Erythroblast (primary cell): ENCODE data around the gene UBA52.
"Not testable (repeated sequence)": the region's sequence is repeated elsewhere in the genome, so short reads cannot be mapped to it uniquely, and the experiment has no call there.

ENCODE experiments used
- DNase-seq, 2 experiments: peaks; one replicate each; lab custom pipeline; 2025; lab: John Stamatoyannopoulos, UW
- GATA1 ChIP-seq: IDR thresholded peaks from 2 replicates; pipeline ENCODE4 v1.6.1; 2011; ENCODE audit warnings: low read depth, mild to moderate bottlenecking, control low read depth, low read length, moderate library complexity
- POLR2A ChIP-seq: IDR thresholded peaks from 2 replicates; pipeline ENCODE4 v1.6.1; 2011; ENCODE audit warnings: mild to moderate bottlenecking, low read length

Gene UBA52

DNA sequence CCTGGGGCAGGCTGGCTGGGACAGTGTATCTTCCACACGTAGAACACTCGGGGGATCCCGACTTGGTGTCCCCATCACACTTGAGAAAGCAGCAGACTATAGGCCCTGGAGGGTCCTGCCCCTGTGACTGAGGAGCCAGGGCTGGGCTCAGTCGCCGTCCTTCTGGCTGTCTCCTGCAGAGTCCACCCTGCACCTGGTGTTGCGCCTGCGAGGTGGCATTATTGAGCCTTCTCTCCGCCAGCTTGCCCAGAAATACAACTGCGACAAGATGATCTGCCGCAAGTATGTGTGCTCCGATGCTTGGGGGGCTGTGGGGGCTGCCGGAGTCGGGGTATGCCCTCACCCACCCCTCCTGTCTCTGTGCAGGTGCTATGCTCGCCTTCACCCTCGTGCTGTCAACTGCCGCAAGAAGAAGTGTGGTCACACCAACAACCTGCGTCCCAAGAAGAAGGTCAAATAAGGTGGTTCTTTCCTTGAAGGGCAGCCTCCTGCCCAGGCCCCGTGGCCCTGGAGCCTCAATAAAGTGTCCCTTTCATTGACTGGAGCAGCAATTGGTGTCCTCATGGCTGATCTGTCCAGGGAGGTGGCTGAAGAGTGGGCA, 3.1 kb downstream of the UBA52 start:
- DNase-seq = no peak
- TF ChIP-seq POLR2A (no peak), GATA1 (no peak)

DNA sequence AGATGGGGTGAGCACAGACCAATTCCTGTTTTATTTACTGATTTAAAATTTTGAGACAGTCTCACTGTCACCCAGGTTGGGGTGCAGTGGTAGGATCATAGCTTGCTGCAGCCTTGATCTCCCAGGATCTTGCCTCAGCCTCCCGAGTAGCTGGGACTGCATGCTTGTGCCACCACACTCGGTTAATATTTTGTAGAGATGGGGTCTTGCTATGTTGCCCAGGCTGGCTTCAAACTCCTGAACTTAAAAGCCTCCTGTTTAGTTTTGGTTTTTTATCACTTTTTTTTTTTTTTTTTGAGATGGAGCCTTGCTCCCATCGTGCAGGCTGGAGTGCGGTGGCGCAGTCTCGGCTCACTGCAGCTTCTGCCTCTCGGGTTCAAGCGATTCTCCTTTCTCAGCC, 4.7 kb downstream of the UBA52 start:
- no peak for DNase-seq
- TF ChIP-seq POLR2A (peak; percentile 1), GATA1 (no peak)

DNA sequence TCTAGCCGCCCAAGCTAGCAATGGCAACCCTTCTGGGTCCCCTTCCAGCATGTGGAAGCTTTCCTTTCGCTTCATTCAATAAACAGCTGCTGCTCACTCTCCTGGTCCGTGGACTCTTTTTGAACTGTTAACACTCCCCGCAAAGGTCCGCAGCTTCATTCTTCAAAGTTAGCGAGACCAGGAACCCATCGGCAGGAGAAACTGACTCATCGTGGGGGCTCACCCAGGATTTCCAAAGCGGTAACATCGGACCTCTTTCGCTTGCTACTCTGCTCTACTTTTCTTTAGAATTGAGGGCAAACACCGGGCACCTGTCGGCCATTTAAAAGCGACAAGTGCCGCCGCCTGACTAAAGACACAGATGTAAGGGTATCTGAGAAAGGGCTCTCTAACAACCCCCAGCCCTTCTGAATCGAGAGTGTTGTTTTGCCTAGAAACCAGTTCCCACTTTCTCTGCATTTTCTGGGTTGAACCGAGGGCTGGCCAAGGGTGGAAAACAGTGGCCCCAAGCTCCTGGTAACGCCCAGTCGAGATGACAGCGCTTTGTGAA, 5.8 kb downstream of the UBA52 start:
- DNase-seq = no peak
- TF ChIP-seq GATA1 (no peak), POLR2A (peak; percentile 19)

DNA sequence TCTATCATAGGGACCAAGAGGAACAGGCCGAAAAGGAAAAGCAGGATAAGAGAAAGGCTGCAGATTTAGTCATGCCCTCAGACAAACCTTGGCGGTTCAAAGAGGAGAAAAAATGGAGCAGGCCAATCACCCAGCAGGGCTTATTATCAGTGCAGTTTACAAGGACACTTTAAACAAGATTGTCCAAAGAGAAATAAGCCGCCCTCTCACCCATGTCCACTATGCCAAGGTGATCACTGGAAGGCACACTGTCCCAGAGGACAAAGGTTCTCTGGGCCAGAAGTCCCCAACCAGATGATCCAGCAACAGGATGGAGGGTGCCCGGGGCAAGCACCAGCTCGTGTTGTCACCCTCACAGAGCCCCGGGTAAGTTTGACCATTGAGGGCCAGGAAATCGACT, 8.7 kb downstream of the UBA52 start:
- DNase-seq = no peak
- TF ChIP-seq POLR2A = no peak
- TF ChIP-seq GATA1 = no peak

DNA sequence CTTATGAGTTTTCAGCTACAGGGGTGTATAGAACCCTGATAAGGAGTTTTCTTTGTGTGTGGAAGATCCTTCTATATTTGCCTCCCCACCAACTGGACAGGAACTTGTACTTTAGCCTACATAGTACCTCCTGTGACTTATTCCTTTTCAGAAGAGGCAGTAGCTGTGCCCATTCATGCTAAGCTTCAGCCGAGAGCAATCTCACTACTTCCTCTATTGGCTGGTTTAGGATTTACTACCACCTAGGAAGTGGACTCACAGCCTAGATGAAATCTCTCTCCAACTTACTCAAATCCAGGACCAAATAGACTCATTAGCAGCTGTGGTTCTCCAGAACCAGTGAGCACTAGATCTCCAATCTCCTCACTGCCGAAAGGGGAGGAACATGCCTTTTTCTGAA, 14.6 kb downstream of the UBA52 start:
- no peak for DNase-seq
- no peak for TF ChIP-seq GATA1
- no peak for TF ChIP-seq POLR2A

DNA sequence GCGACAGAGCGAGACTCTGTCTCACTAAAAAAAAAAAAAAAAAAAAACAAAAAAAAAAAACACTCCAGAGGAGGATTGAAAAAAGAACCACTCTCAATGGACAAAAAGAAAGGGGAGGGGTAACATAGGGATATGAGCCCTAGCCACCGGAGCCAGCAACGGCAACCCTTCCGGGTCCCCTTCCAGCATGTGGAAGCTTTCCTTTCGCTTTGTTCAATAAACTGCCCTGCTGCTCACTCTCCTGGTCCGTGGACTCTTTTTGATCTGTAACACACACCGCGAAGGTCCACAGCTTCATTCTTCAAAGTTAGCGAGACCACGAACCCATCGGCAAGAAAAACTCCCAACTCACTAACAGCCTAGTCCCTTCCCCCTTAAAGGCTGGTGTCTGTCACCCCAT, 15.9 kb downstream of the UBA52 start:
- peak in 1 of 2 experiments; percentile 49 for DNase-seq
- TF ChIP-seq POLR2A (no peak), GATA1 (no peak)

DNA sequence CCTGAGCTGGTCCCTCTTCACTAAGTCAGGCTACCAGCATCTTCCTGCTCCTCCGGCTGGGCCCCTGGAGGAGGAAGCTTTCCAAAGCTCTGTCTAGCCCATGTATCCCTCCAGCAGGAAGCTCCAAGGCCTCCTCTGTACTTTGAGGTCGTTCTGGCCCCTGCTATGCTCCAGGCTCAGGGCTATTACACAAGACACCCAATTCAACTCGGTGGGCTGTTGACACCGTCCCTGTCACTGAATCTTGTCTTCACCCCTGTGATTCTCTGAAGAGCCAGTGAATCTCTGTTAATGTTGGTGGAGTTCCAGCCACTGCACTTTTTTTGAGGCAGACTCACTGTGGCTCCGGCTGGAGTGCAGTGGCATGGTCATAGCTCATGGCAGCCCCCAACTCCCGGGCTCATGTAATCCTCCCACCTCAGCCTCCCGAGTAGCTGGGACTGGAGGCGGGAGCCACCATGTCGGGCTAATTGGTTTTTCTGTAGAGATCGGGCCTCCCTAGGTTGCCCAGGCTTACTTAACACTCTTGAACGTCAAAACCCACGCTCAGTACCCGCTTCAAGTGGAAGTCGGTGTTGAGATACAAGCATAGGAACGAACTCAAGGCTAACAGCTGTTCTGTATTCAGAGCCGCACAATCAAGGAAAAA, 16.4 kb downstream of the UBA52 start:
- no peak for TF ChIP-seq POLR2A
- no peak for TF ChIP-seq GATA1
- DNase-seq = no peak

DNA sequence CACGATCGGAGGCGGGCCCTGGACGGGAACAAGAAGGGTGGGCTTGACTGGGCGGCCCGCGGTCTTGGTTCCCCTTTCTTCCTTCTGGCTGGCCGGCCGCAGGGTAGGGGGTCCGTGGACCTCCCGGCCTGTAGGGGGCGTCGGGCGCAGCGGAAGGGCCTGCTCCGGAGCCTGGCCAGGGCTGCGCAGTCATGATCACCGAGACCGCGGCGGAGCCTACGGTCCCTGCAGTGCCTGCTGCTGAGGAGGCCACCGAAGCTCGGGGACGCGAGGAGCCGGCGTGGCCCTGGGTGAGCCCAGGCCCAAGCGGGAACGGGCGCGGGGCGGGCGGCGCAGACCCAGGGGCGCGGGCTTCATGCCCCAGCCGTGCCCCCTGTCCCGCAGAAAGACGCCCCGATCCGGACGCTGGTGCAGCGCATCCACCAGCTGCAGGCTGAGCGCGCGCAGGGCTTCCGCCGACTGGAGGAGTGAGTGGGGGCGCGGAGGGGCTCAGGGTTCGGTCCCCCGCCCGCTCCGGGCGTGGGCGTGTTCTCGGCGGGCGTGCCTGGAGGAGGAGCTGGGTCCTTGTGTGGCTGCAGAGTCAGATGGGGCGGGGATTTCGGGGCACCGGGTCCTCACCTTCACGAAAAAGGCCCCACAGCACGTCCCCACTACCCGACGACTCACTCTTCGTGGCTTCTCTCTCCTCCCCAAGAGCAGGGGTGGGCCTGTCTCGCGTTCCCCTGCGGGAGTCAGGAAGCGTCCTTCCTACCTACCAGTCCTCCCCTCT, 17.1 kb downstream of the UBA52 start, which contains the start of gene REX1BD:
Gene REX1BD (plus strand): TSS at position 188 of the 769 bp plus-strand sequence. CDS start 4 bp downstream, at position 192.
- peak; percentile 91 to 94 for DNase-seq
- TF ChIP-seq POLR2A (peak; percentile 68), GATA1 (no peak)

DNA sequence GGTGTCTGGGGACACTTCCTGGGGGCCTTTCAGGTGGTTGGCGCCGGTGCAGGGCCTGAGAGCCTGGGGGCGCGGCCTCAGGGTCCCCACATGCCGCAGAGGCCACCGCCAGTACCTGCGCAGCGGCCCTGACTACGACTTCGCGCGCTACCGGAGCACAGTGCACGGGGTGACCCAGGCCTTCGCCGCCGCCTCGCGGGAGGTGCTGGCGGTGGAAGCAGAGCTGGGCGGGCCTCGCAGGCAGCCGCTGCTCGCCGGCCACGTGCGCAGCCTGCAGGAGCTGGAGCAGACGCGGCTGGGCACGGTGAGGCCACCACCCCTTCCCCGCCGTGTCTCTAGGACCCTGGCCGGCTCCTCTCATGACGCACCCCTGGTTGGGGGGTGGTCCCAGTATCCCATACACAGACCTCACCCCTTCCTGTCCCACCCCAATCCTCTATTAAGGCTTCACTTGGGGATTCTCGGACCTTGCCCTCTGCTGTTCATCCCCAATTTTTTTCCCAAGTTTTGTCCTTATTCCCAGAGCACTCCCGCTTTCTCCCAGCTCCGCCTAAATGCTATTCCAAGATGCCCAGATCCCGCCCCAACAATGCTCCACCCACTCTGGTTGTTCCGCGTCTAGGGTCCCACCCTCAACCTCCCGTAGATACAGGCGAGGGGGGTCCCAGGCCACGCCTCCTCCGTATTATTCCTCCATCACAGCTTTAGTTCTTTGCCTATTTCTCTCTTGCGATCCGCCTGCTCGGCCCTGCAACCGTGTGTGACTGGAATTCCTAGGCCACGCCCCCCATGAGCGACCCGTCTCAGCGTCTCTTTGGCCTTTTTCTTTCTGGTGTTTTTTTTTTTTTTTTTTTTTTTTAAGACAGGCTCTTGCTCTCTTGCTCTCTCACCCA, 18.0 kb downstream of the UBA52 start:
- no peak for TF ChIP-seq GATA1
- TF ChIP-seq POLR2A = no peak
- peak; percentile 86 to 88 for DNase-seq

DNA sequence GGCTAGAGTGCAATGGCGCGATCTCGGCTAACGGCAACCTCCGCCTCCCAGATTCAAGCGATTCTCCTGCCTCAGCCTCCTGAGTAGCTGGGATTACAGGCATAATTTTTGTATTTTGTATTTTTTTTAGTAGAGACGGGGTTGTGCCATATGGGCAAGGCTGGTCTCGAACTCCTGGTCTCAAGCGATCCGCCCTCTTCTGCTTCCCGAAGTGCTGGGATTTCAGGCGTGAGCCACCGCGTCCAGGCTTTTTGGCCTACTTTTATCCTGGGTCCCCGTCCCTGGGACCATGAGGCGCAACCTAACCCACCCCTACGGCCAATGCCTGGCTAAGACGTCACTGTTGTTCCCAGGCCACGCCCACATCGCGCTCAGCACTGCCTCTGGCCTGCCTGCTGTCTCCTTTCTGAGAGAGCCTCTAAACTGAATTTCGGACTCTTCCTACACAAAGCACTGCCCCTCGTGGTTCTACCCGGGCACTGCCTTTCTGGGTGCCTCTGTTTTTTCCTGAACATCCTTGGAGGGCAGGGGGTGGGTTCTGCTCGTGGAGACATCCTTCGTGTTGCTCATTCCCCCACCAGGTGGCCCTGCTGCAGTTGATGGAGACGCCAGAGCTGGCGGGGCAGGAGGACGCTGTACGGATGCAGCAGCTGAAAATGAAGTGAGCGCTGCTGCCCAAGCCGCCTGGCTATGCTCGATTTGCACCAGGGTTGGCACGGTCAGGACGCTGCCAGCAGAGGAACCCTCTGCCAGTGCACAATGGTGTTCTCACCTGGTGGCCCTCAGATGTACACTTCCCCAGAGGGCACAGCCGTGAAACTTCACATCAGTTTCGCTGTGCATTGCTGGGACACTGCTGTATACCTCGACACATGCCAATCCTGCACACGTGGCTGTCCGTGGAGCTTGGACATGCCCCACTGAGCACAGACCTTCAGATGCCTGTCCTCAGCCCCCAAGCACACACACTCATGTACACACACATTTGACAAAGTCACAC, 18.9 kb downstream of the UBA52 start:
- peak; percentile 62 to 66 for DNase-seq
- TF ChIP-seq POLR2A = no peak
- TF ChIP-seq GATA1 = no peak

DNA sequence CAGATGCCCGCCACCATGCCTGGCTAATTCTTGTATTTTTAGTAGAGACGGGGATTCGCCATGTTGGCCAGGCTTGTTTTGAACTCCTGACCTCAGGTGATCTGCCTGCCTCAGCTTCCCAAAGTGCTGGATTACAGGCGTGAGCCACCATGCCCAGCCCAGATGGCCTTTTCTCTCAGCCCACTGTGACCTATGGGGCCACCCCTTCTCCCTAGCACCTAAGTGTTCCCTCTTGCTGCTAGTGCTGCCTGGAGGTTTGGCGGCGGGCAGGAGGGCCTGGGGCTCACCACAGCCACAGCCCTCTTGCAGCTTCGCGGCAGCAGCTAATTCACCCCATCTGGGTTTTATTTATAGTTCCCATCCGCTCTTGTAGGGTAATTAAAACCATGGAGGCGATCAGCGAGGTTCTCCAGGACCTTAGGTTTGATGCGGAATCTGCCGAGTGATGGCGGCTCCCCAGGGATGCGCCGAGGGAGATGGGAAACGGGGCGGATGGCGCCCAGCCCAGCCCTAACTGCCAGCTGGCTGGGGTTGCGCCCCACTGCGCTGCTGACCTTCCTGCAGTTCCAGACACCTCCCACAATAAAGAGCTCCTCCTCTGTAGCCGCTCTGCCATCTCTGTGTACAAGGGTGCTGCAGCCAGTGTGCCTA, 20.2 kb downstream of the UBA52 start:
- no peak for DNase-seq
- TF ChIP-seq POLR2A (no peak), GATA1 (no peak)

DNA sequence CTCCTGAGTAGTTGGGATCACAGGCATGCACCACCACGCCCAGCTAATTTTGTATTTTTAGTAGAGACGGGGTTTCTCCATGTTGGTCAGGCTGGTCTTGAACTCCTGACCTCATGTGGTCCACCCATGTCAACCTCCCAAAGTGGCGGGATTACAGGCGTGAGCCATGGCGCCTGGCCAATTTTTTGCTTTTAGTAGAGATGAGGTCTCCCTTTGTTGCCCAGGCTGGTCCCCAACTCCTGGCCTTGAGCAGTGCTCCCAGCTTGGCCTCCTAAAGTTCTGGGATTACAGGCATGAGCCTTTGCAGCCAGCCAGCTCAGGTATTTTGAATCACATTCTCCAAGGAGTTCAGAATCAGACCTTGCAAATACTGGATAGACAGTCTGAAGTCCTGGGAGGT, 21.1 kb downstream of the UBA52 start:
- not testable (repeated sequence) for DNase-seq
